ENCODE results near the gene ACOT7.

GRCh38 chr1:6282577-6283270 lies 110.8 kb downstream of the ACOT7 start:
- TF ChIP-seq CTCF (IDR thresholded peaks at IDR 0.05; ENCODE audit: low read length) (no peak), EZH2 (IDR thresholded peaks at IDR 0.05; ENCODE audit: borderline replicate concordance, low read length) (no peak)
